Central memory CD4-positive, alpha-beta T cell (primary cell): ENCODE data around the gene SMNDC1.
"Not testable (repeated sequence)": the region's sequence is repeated elsewhere in the genome, so short reads cannot be mapped to it uniquely, and the experiment has no call there.

Experiments used
- DNase-seq: peaks from one replicate; pipeline ENCODE4 v3.0.0; 2022
- total RNA-seq, 3 experiments: gene quantifications; one replicate each; lab custom pipeline; 2026; lab: John Stamatoyannopoulos, UW

The SMNDC1 gene
- 26.1 to 44.4 (median 32.1) reads per million in 3 experiments for total RNA-seq

- peak; percentile 96 for DNase-seq
Observed at GRCh38 chr10:110304780-110305421, at the start of gene SMNDC1. Gene SMNDC1 (minus strand): TSS chr10:110304920. CDS start chr10:110303587, 1,333 bp downstream.

DNA sequence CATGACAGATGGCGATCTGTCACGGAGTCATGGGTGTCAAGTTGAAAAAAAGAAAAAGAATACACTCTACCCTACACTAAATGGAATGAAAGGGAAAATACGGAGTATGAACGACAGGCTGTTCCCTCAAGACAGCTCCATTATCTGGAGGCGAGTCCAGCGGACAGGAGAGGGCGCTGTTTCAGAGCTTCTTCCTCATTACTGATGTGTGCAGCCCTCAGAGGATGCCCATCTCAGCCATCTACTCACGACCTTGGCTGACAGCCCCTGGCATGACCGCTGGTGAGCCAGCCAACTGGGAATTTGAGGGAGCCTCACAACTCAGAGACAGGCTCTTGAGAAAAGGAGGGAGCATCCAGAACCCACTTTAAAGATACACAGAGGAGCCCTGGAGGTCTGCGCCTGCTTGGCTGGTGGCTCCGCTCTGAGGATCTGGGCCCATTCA is 49.6 kb upstream of the SMNDC1 start:
- DNase-seq: peak; percentile 65

DNA sequence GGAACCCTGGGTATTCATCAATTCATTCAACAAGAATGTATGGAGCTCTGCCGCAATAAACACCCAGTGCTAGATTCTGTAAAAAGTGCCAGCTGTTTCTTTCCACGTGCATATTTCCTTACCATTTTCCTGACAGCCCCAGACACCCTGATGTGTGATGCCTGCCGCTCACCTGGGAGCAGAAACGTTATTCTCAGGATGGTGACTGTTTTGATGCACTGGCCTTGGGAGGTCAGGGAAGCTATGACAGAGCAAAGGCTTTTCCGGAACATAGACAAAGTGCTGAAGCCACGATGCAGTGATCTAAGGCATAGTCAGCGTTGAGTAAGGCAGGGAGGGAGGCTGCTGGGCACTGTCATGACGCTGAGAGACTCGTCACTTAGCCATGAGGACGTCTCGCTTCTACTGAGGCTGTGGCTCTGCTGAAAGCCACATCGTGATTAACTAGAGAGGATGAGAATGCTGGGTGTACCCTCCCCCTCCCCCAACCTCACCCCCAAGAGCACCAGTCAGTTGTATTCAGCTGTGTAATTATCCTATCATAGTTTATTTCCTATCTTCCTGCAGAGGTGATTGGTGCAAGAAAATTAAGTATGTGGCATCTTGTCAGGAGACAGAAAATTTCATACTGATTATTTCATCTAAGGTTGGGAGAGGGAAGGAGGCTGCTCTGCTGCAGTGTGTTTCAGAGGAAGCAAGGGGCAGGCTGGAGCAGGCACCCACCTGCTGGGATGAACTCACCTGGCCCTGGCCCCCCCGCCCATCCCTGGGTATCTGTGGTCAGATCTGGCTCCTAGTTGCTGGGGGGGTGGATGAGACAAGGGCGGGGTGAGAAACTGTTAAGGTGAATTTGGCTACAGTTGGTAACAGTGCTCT is 48.8 kb upstream of the SMNDC1 start:
- peak; percentile 46 for DNase-seq

DNA sequence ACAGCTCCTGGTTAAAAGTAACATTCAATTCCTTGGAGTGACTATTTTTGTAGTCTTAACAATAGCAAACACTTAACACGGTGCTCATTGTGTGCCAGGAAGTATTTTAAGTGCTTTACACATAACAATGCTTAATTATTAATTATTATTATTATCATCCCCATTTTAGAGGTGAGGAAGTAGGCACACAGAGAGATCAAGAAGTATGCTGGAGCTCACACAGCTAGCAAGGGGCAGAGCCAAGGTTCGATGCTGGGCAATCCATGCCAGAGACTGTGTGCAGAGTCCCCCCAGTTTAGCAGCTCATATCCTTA is 48.2 kb upstream of the SMNDC1 start:
- no peak for DNase-seq

DNA sequence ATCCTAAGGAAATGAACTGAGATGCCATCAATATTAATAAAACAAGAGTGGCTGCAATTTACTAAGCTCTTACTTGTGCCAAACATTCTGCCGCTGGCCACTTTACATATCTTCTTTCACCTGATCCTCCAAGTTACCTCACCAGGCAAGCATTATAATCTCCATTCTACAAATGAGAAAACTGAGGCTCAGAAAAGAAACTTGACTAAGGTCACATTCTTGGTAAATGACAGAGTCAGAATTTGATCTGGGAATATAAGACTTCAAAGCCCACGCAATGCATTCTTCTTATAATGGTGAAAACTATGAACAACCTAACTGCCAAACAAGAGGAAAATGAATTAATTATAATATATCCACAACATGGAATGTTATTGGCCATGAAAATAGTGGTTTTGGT is 46.1 kb upstream of the SMNDC1 start:
- no peak for DNase-seq

GRCh38 chr10:110349831-110350230 is 45.1 kb upstream of the SMNDC1 start:
- DNase-seq: no peak

DNA sequence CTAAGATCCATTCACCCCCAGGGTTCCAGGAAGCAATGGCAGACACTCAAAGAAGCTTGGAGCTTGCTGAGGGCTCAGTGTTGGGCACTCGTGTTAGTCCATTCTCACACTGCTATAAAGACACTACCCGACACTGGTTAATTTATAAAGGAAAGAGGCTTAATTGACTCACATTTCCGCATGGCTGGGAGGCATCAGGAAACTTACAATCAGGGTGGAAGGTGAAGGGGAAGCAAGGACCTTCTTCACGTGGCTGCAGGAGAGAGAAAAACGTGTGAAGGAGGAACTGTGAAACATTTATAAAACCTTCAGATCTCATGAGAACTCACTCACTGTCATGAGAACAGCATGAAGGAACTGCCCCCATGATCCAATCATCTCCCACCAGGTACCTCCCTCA is 44.7 kb upstream of the SMNDC1 start:
- no peak for DNase-seq

GRCh38 chr10:110348336-110348735 is 43.6 kb upstream of the SMNDC1 start:
- no peak for DNase-seq

GRCh38 chr10:110346914-110347313 is 42.2 kb upstream of the SMNDC1 start:
- no peak for DNase-seq

DNA sequence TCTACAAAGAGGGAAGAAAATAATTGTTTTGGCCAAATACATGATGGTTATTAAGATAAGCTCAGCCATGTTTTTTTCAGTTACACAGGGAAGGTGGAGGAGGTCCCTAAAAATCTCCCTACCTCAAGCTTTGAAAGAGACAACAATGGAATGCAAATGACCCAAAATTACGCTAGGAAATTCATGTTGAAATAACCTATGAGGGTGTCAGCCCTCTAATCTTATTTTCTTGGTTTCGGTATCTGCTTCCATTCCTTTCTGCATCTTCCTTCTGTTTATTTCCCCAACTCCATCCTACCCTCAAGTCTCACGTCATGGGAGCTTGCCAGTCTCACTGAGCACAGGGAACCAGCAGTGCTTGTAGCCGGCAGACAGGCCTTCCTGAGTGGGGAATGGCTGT is 40.6 kb upstream of the SMNDC1 start:
- no peak for DNase-seq

DNA sequence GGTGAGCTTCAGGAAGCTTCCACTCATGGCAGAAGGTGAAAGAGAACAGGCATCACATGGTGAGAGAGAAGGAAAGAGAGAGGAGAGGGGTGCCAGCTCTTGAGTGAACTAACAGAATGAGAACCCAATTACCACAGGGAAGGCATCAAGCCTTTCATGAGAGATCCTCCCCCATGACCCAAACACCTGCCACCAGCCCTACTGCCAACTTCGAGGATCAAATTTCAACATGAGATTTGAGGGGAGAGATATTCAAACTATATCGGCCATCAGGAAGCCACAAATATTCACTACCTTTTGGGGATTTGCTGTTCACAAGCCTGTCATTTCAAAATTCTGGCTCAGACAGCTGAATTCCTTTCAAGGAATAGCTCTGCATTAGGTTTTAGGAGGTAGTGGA is 39.9 kb upstream of the SMNDC1 start:
- DNase-seq: no peak

DNA sequence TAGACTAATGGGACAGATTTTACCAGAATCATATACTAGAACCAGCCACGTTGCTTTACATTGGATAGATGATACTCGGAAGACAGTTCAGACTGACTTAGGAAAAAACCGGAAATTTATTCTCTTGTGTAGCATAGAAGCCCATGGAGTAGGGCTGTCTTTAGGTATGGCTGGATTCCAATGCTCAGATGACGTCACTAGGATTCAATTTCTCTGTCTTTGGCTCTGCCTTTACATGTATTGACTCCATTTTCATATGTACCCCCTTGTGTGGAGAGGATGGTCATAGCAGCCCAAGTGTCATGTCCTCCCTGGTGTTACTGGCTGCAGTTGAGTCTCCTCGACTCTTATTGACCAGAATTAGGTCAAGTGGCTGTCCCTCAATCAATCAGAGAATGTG is 39.2 kb upstream of the SMNDC1 start:
- no peak for DNase-seq

DNA sequence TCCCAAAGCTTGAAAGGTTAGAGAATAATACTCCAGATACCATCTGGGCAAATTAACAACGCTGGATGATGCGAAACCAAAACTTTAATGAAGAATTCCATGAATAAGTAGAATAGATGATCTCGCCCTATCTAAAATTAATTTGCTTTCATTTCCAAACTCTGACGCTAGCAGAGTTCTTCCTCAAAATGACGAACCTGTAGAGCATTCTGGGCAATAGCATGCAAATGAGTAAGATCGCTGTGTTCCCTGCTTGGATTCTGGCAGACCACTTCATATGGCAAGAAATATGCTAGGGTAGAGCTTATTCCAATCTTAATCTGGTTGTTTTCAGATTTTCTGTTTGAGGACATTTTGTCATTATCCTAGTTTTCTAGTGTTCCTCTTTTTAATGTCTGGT is 36.1 kb upstream of the SMNDC1 start:
- DNase-seq: no peak

DNA sequence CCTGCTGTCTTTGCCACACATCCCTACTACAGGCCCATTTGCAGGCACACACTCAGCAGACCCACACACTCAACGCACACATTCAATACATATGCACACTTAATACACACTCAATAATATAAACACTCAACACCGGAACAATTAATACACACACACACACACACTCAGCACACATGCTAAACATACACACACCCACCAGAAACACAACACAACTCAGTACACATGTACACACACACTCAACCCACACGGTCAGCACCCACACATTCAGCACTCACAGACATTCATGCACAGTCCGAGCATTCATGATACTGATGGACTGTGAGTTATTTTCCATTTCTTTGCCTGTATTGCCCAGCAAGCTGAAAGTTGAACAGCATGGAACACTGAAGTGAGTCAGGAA is 35.4 kb upstream of the SMNDC1 start:
- DNase-seq: no peak

DNA sequence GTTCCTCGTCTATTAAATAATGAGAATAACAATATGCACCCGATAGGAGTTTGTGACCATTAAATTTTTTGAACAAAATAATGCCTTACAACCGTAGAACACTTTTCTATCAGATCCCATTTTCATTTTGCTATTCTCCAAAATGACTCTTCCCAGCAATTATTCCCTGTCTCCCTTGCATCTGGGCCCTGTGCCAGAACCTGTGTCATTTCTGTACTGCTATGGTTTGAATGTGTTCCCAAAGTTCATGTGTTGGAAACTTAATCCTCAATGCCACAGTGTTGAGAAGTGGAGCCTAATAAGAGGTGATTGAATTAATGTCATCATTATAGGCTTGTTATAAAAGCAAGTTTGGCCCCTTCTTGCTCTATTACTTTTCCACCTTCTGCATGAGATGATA is 33.2 kb upstream of the SMNDC1 start:
- DNase-seq: no peak

- no peak for DNase-seq
Observed at GRCh38 chr10:110337401-110337800, 32.7 kb upstream of the SMNDC1 start.

DNA sequence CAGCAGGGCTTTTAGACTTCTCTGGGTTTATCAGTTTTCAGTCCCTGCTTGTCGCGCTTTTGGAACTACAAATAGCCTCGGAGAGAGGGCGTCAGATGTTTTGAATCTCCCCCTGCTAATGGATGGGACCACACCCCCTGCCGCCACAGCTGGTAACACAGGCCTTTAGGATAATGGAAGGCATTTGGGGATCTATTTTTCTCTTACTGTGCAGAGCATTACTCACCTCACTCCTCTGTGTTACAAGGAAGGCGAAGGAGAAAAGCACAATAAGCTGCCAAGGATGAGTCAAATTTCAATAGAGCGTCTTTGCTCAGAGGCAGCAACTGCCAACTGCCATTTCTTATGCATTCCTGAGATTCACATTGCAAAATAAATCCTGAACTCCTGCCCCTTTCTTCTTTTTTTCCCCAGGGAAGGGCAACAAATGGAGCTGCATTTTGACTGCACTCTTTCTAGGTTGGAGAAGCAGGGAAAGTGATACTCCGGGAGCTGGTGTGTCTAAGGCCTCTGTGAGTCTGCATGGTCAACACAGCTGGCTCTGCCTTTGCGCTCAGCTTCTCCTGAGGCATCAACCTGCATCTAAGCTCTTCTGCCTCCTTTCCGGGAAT is 31.5 kb upstream of the SMNDC1 start:
- no peak for DNase-seq

DNA sequence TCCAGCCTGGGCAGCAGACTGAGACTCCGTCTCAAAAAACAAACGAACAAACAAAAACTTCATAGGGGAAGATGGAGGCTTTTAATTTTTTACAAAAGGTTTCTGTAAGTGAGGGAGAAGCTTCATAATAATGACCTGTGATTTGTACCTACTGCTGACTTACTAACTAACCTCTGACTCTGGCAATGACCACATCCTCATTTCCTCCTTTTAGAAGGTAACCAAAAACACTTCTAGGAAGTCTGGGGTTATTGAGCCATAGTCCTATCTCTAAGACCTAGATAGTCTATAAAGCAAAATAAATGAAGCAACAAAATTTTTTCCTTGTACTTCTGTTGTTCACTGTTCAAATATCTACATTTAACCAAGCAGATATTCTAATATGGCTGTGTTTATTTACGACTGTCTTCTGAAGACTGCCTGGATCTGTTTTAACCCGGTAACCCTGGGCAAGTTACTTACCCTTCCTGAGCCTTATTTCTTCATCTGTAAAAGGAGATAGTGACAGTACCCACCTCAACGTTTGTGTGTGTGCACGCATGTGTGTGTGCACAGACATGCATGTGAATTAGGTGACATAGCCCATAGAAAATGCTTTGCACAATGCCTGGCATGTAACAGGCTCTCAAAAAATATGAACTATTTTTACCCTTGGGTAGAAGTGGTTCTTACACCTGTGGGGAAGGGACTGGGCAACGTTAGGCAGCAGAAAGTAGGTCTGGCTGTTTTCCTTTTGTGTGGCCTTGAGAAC is 30.8 kb upstream of the SMNDC1 start:
- no peak for DNase-seq

DNA sequence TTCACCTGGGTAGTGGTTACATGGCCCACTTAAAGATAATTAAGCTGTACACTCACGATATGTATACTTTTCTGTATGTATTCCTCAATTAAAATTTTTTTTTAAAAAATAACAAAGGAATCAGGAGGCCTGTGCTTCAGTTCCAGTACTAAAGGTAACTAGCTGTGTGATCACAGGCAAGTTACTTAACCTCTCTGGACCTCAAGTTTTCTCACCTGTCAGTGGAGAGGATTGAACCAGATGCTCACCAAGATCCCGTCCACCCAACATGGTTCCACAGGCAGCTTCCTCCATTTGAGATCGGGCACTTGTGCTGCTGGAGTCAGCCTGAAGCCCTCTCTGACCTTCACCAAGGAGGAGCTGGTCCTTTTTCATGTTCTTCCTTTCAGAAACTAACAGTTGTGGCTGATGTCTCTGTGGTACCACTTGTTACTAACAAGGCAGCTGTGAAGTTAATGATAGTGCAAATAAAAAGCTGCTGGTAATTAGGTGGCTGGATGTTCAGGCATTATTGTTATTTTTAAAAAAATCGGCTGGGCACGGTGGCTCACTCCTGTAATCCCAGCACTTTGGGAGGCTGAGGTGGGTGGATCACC is 29.4 kb upstream of the SMNDC1 start:
- no peak for DNase-seq

DNA sequence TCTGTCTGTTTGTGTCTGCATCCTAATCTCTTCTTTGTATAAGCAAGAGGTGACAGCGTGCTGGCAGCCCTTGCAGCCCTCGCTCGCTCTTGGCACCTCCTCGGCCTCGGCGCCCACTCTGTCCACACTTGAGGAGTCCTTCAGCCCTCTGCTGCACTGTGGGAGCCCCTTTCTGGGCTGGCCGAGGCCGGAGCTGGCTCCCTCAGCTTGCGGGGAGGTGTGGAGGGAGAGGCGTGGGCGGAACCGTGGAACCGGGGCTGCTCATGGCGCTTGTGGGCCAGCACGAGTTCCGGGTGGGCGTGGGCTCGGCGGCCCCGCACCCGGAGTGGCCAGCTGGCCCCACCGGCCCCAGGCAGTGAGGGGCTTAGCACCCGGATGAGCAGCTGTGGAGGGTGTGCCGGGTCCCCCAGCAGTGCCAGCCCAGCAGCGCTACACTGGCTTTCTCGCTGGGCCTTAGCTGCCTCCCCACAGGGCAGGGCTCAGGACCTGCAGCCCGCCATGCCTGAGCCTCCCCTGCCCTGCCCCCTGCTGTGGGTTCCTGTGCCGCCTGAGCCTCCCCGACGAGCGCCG is 26.6 kb upstream of the SMNDC1 start:
- DNase-seq: not testable (repeated sequence)

- DNase-seq: no peak
Observed at GRCh38 chr10:110330675-110331074, 26.0 kb upstream of the SMNDC1 start.

GRCh38 chr10:110327262-110327914 is 22.7 kb upstream of the SMNDC1 start:
- DNase-seq: no peak
